Measurements from ENCODE around the gene SUPT20HL1. TPM values are rescaled to one million over a fixed set of nuclear protein-coding genes. Genes with fewer than 3 reads are reported as not detected.
A peak's percentile ranks its signal among the peaks of the same experiment; 100 is the strongest.
"Not testable (repeated sequence)": the region's sequence is repeated elsewhere in the genome, so short reads cannot be mapped to it uniquely, and the experiment has no call there.

Gene SUPT20HL1
- total and polyA plus RNA-seq, 3 experiments from 2014 or later: 0.10 TPM; not detected in 2

GRCh38 chrX:24347881-24348280 lies 12.6 kb upstream of the SUPT20HL1 start:
- H3K4me1 Mint-ChIP-seq: peaks cover 0 to 9% (median 0%) of the 10 kb centered on the region in 3 donors
- no peaks in the 10 kb centered on the region for H3K36me3 ChIP-seq (ENCODE audit: insufficient read depth, low read length)
- no peaks in the 10 kb centered on the region for H3K27me3 ChIP-seq (ENCODE audit: insufficient read depth, low read length, poor library complexity, severe bottlenecking)
- H3K9me3 Mint-ChIP-seq: no peaks in the 10 kb centered on the region
- H3K36me3 Mint-ChIP-seq: no peaks in the 10 kb centered on the region
- DNase-seq: no peak
- ChIA-PET POLR2A (no interaction called here), CTCF (no interaction called here)
- H3K9me3 ChIP-seq (ENCODE audit: low read length): no peaks in the 10 kb centered on the region
- H3K27ac ChIP-seq (ENCODE audit: low read depth, low read length): no peak overlapping the region
- H3K4me3 Mint-ChIP-seq: no peak overlapping the region
- H3K27ac Mint-ChIP-seq: no peak overlapping the region
- H3K4me1 ChIP-seq (ENCODE audit: insufficient read depth, low read length): no peaks in the 10 kb centered on the region
- no peak overlapping the region for H3K4me3 ChIP-seq (ENCODE audit: low read length)
- peaks cover 0 to 4% of the 10 kb centered on the region in 2 donors for H3K27me3 Mint-ChIP-seq

DNA sequence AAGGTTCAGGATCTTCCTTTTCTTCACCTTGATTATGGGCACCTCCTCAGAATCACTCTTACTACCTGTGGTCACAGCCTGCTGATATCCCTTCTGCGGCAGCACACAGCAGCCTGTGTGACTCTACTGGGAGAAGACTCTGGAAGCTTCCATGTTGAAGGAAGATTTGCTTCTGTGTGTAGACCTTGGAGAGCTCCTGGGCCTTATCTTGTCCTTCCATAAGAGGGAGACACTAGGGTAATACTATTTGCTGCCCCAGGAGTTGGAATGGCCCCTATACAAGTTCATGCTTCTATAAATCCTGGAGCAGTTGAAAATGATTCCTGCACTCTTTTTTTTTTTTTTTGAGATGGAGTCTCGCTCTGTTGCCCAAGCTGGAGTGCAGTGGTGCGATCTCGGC lies 10.2 kb upstream of the SUPT20HL1 start:
- peaks cover 0 to 4% of the 10 kb centered on the region in 2 donors for H3K27me3 Mint-ChIP-seq
- no peak for DNase-seq
- H3K27ac Mint-ChIP-seq: peak overlapping the region in 1 of 8 donors; percentile 43
- H3K4me3 Mint-ChIP-seq: no peak overlapping the region
- ChIA-PET POLR2A (no interaction called here), CTCF (no interaction called here)
- no peaks in the 10 kb centered on the region for H3K9me3 ChIP-seq (ENCODE audit: low read length)
- no peaks in the 10 kb centered on the region for H3K4me1 ChIP-seq (ENCODE audit: insufficient read depth, low read length)
- no peak overlapping the region for H3K27ac ChIP-seq (ENCODE audit: low read depth, low read length)
- no peaks in the 10 kb centered on the region for H3K27me3 ChIP-seq (ENCODE audit: insufficient read depth, low read length, poor library complexity, severe bottlenecking)
- H3K36me3 ChIP-seq (ENCODE audit: insufficient read depth, low read length): no peaks in the 10 kb centered on the region
- no peak overlapping the region for H3K4me3 ChIP-seq (ENCODE audit: low read length)
- no peaks in the 10 kb centered on the region for H3K9me3 Mint-ChIP-seq
- no peaks in the 10 kb centered on the region for H3K36me3 Mint-ChIP-seq
- no peaks in the 10 kb centered on the region for H3K4me1 Mint-ChIP-seq

GRCh38 chrX:24355095-24355494 lies 5.3 kb upstream of the SUPT20HL1 start:
- no peaks in the 10 kb centered on the region for H3K27me3 ChIP-seq (ENCODE audit: insufficient read depth, low read length, poor library complexity, severe bottlenecking)
- Mint-ChIP-seq H3K4me3 (no peak overlapping the region), H3K36me3 (no peaks in the 10 kb centered on the region), H3K4me1 (no peaks in the 10 kb centered on the region), H3K27me3 (peaks cover 0 to 5% of the 10 kb centered on the region in 2 donors), H3K9me3 (no peaks in the 10 kb centered on the region), H3K27ac (no peak overlapping the region)
- no peak for DNase-seq
- no peaks in the 10 kb centered on the region for H3K4me1 ChIP-seq (ENCODE audit: insufficient read depth, low read length)
- ChIA-PET CTCF (no interaction called here), POLR2A (no interaction called here)
- no peaks in the 10 kb centered on the region for H3K9me3 ChIP-seq (ENCODE audit: low read length)
- no peak overlapping the region for H3K27ac ChIP-seq (ENCODE audit: low read depth, low read length)
- no peak overlapping the region for H3K4me3 ChIP-seq (ENCODE audit: low read length)
- H3K36me3 ChIP-seq (ENCODE audit: insufficient read depth, low read length): no peaks in the 10 kb centered on the region

DNA sequence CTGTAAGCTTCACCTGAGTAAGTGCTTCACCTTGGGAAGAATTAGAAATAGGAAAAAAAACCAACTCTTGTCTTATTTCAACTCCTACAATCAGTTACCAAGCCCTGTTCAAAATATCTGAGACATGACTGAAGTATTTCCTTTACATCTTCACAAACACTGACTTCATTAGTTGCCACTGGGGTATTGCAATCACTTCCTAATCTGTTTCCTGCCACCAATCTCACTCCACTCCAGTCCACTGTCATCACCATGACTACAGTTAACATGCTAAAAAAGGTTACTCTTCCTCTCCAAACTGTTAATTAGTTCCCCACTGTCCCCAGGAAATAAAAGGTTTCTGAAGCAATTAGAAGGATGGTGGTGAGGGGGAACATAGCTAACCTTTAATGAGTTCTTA lies 3.3 kb upstream of the SUPT20HL1 start:
- no peak for DNase-seq
- Mint-ChIP-seq H3K27me3 (peaks cover 0 to 5% of the 10 kb centered on the region in 2 donors), H3K4me3 (no peak overlapping the region), H3K27ac (no peak overlapping the region), H3K36me3 (no peaks in the 10 kb centered on the region), H3K4me1 (no peaks in the 10 kb centered on the region), H3K9me3 (no peaks in the 10 kb centered on the region)
- no peaks in the 10 kb centered on the region for H3K4me1 ChIP-seq (ENCODE audit: insufficient read depth, low read length)
- H3K27me3 ChIP-seq (ENCODE audit: insufficient read depth, low read length, poor library complexity, severe bottlenecking): no peaks in the 10 kb centered on the region
- ChIA-PET CTCF (no interaction called here), POLR2A (no interaction called here)
- no peaks in the 10 kb centered on the region for H3K9me3 ChIP-seq (ENCODE audit: low read length)
- H3K27ac ChIP-seq (ENCODE audit: low read depth, low read length): no peak overlapping the region
- no peaks in the 10 kb centered on the region for H3K36me3 ChIP-seq (ENCODE audit: insufficient read depth, low read length)
- no peak overlapping the region for H3K4me3 ChIP-seq (ENCODE audit: low read length)

DNA sequence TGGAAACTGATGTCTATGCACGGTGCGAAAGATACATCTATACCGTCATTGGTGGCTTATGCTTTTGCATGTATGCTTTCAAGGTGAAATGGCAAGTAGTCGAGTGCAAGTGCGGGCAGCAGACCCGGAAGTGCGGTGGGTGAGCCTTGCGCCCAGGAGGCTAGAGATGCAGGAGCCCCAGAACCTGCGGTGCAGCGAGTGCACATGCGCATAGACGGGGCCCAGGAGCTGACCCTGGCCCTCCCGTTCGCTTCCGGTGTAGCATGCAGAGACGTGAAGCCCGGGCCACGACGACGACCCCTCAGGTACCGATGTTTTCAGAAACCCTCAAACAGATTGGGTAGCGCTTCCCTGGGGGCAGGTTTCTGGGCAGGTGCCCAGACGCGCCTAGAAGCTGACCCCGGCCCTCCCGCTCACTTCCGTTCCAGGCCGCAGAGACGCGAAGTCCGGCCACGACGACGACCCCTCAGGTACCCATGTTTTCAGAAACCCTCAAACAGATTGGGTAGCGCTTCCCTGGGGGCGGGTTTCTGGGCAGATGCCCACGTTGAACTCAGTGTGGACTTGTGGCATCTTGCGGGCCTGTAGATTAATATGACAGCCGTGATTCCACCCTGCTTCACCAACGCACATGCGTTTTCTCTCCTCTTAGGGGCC lies 1.8 kb downstream of the SUPT20HL1 start:
- H3K36me3 Mint-ChIP-seq; H3K27ac ChIP-seq (ENCODE audit: low read depth, low read length); H3K27ac Mint-ChIP-seq; H3K4me3 ChIP-seq (ENCODE audit: low read length); H3K9me3 Mint-ChIP-seq; H3K4me1 ChIP-seq (ENCODE audit: insufficient read depth, low read length); H3K9me3 ChIP-seq (ENCODE audit: low read length); POLR2A ChIA-PET; H3K36me3 ChIP-seq (ENCODE audit: insufficient read depth, low read length); H3K4me3 Mint-ChIP-seq; CTCF ChIA-PET; H3K4me1 Mint-ChIP-seq; H3K27me3 ChIP-seq (ENCODE audit: insufficient read depth, low read length, poor library complexity, severe bottlenecking); DNase-seq: not testable (repeated sequence)
- peaks cover 0 to 11% of the 10 kb centered on the region in 2 donors for H3K27me3 Mint-ChIP-seq

DNA sequence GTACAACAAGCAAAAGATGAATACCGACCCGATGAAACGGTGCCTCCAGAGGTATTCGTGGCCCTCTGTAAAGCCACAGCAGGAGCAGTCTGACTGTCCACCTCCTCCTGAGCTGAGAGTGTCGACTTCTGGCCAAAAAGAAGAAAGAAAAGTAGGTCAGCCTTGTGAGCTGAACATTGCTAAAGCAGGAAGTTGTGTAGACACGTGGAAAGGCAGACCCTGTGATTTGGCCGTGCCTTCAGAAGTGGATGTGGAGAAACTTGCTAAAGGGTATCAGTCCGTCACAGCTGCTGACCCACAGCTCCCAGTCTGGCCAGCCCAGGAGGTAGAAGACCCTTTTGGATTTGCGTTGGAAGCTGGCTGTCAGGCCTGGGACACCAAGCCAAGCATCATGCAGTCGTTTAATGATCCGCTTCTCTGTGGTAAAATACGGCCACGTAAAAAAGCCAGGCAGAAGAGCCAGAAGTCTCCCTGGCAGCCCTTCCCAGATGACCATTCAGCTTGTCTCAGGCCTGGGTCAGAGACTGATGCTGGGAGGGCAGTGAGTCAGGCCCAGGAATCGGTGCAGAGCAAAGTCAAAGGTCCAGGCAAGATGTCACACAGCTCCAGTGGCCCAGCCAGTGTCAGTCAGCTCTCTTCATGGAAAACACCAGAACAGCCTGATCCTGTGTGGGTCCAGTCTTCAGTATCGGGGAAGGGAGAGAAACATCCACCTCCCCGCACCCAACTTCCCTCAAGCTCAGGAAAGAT lies 3.2 kb downstream of the SUPT20HL1 start:
- POLR2A ChIA-PET; CTCF ChIA-PET; H3K4me1 Mint-ChIP-seq; H3K27ac ChIP-seq (ENCODE audit: low read depth, low read length); H3K9me3 Mint-ChIP-seq; H3K27me3 ChIP-seq (ENCODE audit: insufficient read depth, low read length, poor library complexity, severe bottlenecking); H3K4me3 Mint-ChIP-seq; DNase-seq; H3K36me3 Mint-ChIP-seq; H3K36me3 ChIP-seq (ENCODE audit: insufficient read depth, low read length); H3K9me3 ChIP-seq (ENCODE audit: low read length); H3K4me1 ChIP-seq (ENCODE audit: insufficient read depth, low read length); H3K27me3 Mint-ChIP-seq; H3K4me3 ChIP-seq (ENCODE audit: low read length): not testable (repeated sequence)
- H3K27ac Mint-ChIP-seq: peak overlapping the region in 1 of 8 donors; percentile 32

- H3K27me3 Mint-ChIP-seq: peaks cover 0 to 11% of the 10 kb centered on the region in 2 donors
- Histone ChIP-seq H3K4me1 (ENCODE audit: insufficient read depth, low read length) (no peaks in the 10 kb centered on the region), H3K27me3 (ENCODE audit: insufficient read depth, low read length, poor library complexity, severe bottlenecking) (no peaks in the 10 kb centered on the region), H3K4me3 (ENCODE audit: low read length) (no peak overlapping the region), H3K27ac (ENCODE audit: low read depth, low read length) (no peak overlapping the region), H3K36me3 (ENCODE audit: insufficient read depth, low read length) (no peaks in the 10 kb centered on the region), H3K9me3 (ENCODE audit: low read length) (no peaks in the 10 kb centered on the region)
- no peak overlapping the region for H3K27ac Mint-ChIP-seq
- ChIA-PET POLR2A (no interaction called here), CTCF (no interaction called here)
- H3K4me3 Mint-ChIP-seq: no peak overlapping the region
- H3K4me1 Mint-ChIP-seq: peaks cover 0 to 7% (median 0%) of the 10 kb centered on the region in 3 donors
- no peaks in the 10 kb centered on the region for H3K36me3 Mint-ChIP-seq
- H3K9me3 Mint-ChIP-seq: no peaks in the 10 kb centered on the region
- no peak for DNase-seq
Observed at GRCh38 chrX:24364326-24364725, 3.9 kb downstream of the SUPT20HL1 start.

DNA sequence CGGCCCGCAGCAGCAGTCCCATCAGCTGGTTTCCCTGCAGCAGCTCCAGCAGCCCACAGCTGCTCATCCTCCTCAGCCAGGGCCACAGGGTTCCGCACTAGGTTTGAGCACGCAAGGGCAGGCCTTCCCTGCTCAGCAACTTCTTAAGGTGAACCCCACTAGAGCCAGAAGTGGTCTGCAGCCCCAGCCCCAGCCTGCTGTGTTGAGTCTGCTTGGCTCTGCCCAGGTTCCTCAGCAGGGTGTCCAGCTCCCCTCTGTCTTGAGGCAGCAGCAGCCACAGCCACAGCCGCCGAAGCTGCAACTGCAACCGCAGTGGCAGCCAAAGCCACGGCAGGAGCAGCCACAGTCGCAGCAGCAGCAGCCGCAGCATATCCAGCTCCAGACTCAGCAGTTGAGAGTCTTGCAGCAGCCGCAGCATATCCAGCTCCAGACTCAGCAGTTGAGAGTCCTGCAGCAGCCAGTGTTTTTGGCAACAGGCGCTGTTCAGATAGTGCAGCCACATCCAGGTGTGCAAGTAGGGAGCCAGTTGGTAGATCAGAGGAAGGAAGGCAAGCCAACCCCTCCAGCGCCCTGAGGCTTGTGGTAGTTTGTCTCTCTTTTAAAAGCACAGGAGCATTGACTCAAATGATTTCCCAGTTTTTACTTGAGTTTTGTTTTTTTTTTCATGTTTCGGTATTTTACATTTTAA lies 4.6 kb downstream of the SUPT20HL1 start:
- CTCF ChIA-PET: no interaction called here
- Mint-ChIP-seq H3K36me3 (no peaks in the 10 kb centered on the region), H3K4me1 (peaks cover 0 to 7% (median 0%) of the 10 kb centered on the region in 3 donors), H3K27ac (no peak overlapping the region), H3K9me3 (no peaks in the 10 kb centered on the region), H3K27me3 (peaks cover 0 to 11% of the 10 kb centered on the region in 2 donors), H3K4me3 (peak overlapping the region in 1 of 7 donors; percentile 43)
- POLR2A ChIA-PET: no interaction called here
- DNase-seq: no peak
- Histone ChIP-seq H3K36me3 (ENCODE audit: insufficient read depth, low read length) (no peaks in the 10 kb centered on the region), H3K9me3 (ENCODE audit: low read length) (no peaks in the 10 kb centered on the region), H3K27me3 (ENCODE audit: insufficient read depth, low read length, poor library complexity, severe bottlenecking) (no peaks in the 10 kb centered on the region), H3K4me1 (ENCODE audit: insufficient read depth, low read length) (no peaks in the 10 kb centered on the region), H3K4me3 (ENCODE audit: low read length) (no peak overlapping the region), H3K27ac (ENCODE audit: low read depth, low read length) (no peak overlapping the region)

Measured in CD8-positive, alpha-beta memory T cell (primary cell).